IMR-90 (cell line): ENCODE results near the gene MOCS1. TPM values are rescaled to one million over a fixed set of nuclear protein-coding genes. Genes with fewer than 3 reads are reported as not detected.

Source experiments
- ATAC-seq: fragments of 200-7000 bp; cut with Tn5 transposase; 2 replicates; pipeline ENCODE4 v1.9.1; 2020; ENCODE audit warnings: low read depth, mild to moderate bottlenecking, moderate library complexity
- BruUV-seq: library from RNA; stranded (reverse); fragments of 400-500 nt; replicated peaks from 2 replicates; lab custom pipeline; 2021; lab: Mats Ljungman, UMichigan
- CTCF ChIA-PET: fragments of 300-600 bp; formaldehyde crosslinking; extraction: SDS; loops from one replicate; lab custom pipeline; 2021; ENCODE audit warnings: antibody characterized with exemption; lab: Yijun Ruan, JAX
- POLR2A ChIA-PET: fragments of 300-600 bp; sonication (Branson Sonifier 250); formaldehyde crosslinking; loops from one replicate; lab custom pipeline; 2022; ENCODE audit warnings: antibody characterized with exemption; ENCODE audit not compliant: unreplicated experiment; lab: Charles Lee
- DNase-seq: peaks from one replicate; pipeline ENCODE4 v3.0.0; 2013
- H2AFZ ChIP-seq: replicated peaks from 2 replicates; pipeline ENCODE3; 2013; ENCODE audit warnings: low read length, mild to moderate bottlenecking; ENCODE audit not compliant: poor library complexity
- H2AK5ac ChIP-seq: 2 replicates; pipeline ENCODE4 v1.6.1; 2013; ENCODE audit warnings: low read depth, low read length, inconsistent platforms
- H2AK9ac ChIP-seq: replicated peaks from 2 replicates; pipeline ENCODE3; 2013; ENCODE audit warnings: mild to moderate bottlenecking, low read depth, low read length, moderate library complexity; ENCODE audit not compliant: poor library complexity
- H2BK120ac ChIP-seq: 2 replicates; pipeline ENCODE4 v1.6.1; 2013; ENCODE audit warnings: low read depth, low read length, inconsistent platforms
- H2BK15ac ChIP-seq: 3 replicates; pipeline ENCODE4 v1.6.1; 2013; ENCODE audit warnings: low read depth, low read length, inconsistent platforms
- H2BK20ac ChIP-seq: 2 replicates; pipeline ENCODE4 v1.6.1; 2013; ENCODE audit warnings: low read depth, mild to moderate bottlenecking, inconsistent platforms, low read length, moderate library complexity
- H2BK5ac ChIP-seq: 2 replicates; pipeline ENCODE4 v1.6.1; 2013; ENCODE audit warnings: mild to moderate bottlenecking, low read depth, low read length, inconsistent platforms; ENCODE audit not compliant: poor library complexity, severe bottlenecking
- H3K14ac ChIP-seq: replicated peaks from 2 replicates; pipeline ENCODE4 v1.6.1; 2013; ENCODE audit warnings: low read depth, low read length, inconsistent platforms
- H3K18ac ChIP-seq: 2 replicates; pipeline ENCODE4 v1.6.1; 2013; ENCODE audit warnings: low read depth, low read length, control low read depth
- H3K23ac ChIP-seq: 2 replicates; pipeline ENCODE4 v1.6.1; 2013; ENCODE audit warnings: low read depth, low read length, inconsistent platforms
- H3K27ac ChIP-seq: 2 replicates; pipeline ENCODE4 v1.5.1; 2013; ENCODE audit warnings: mild to moderate bottlenecking, control low read depth, low read length; ENCODE audit not compliant: insufficient read depth
- H3K27me3 ChIP-seq: 2 replicates; pipeline ENCODE4 v1.6.1; 2013; ENCODE audit warnings: low read length; ENCODE audit not compliant: control insufficient read depth, insufficient read depth
- H3K36me3 ChIP-seq: 2 replicates; pipeline ENCODE4 v1.6.1; 2013; ENCODE audit warnings: low read length, mixed read lengths; ENCODE audit not compliant: control insufficient read depth, insufficient read depth
- H3K4ac ChIP-seq: 2 replicates; pipeline ENCODE4 v1.6.1; 2013; ENCODE audit warnings: low read depth, low read length, inconsistent platforms
- H3K4me1 ChIP-seq: 2 replicates; pipeline ENCODE4 v1.6.1; 2013; ENCODE audit warnings: low read length, mixed read lengths; ENCODE audit not compliant: control insufficient read depth, insufficient read depth
- H3K4me2 ChIP-seq: 2 replicates; pipeline ENCODE4 v1.6.1; 2013; ENCODE audit warnings: low read depth, mild to moderate bottlenecking, control low read depth, low read length, moderate library complexity
- H3K4me3 ChIP-seq: 2 replicates; pipeline ENCODE4 v1.5.1; 2013; ENCODE audit warnings: low read depth, mild to moderate bottlenecking, control low read depth, low read length, moderate library complexity; ENCODE audit not compliant: insufficient read depth
- H3K56ac ChIP-seq: 2 replicates; pipeline ENCODE4 v1.6.1; 2013; ENCODE audit warnings: low read length, inconsistent platforms; ENCODE audit not compliant: insufficient read depth; ENCODE audit errors: extremely low read depth
- H3K79me1 ChIP-seq, 2 experiments: 2 replicates each; pipeline ENCODE4 v1.6.1; 2013; ENCODE audit warnings: low read length in 2 of 2, inconsistent platforms in 1 of 2, low read depth in 1 of 2
- H3K9ac ChIP-seq: 2 replicates; pipeline ENCODE4 v1.6.1; 2013; ENCODE audit warnings: low read depth, low read length, control low read depth
- H3K9me1 ChIP-seq: 2 replicates; pipeline ENCODE4 v1.6.1; 2013; ENCODE audit warnings: low read length, inconsistent platforms; ENCODE audit not compliant: insufficient read depth
- H3K9me3 ChIP-seq: 2 replicates; pipeline ENCODE4 v1.6.1; 2013; ENCODE audit warnings: low read length; ENCODE audit not compliant: control insufficient read depth, insufficient read depth
- H4K20me1 ChIP-seq: 2 replicates; pipeline ENCODE4 v1.6.1; 2013; ENCODE audit warnings: low read length, inconsistent platforms; ENCODE audit not compliant: insufficient read depth
- H4K5ac ChIP-seq: 2 replicates; pipeline ENCODE4 v1.6.1; 2013; ENCODE audit warnings: mild to moderate bottlenecking, low read depth, low read length, control low read depth
- H4K8ac ChIP-seq, 2 experiments: 2 replicates each; pipeline ENCODE4 v1.6.1; 2013; ENCODE audit warnings: low read depth in 2 of 2, low read length in 2 of 2, control low read depth in 1 of 2, inconsistent platforms in 1 of 2
- H4K91ac ChIP-seq: 2 replicates; pipeline ENCODE4 v1.6.1; 2013; ENCODE audit warnings: low read depth, low read length, inconsistent platforms; ENCODE audit not compliant: insufficient read depth
- BHLHE40 ChIP-seq: fragments of 150-350 bp; IDR thresholded peaks from 2 replicates; pipeline ENCODE4 v1.6.1; 2016; ENCODE audit warnings: mild to moderate bottlenecking, low read depth, low read length
- CEBPB ChIP-seq: IDR thresholded peaks from 2 replicates; pipeline ENCODE4 v1.6.1; 2012; ENCODE audit warnings: low read depth, low read length, improper control_type of control experiment
- CHD1 ChIP-seq: IDR thresholded peaks from 2 replicates; pipeline ENCODE4 v1.6.1; 2012; ENCODE audit warnings: low read depth, low read length, improper control_type of control experiment
- CTCF ChIP-seq: conservative IDR thresholded peaks from 2 replicates; pipeline ENCODE4 v1.5.1; 2012; ENCODE audit warnings: mild to moderate bottlenecking, low read depth, low read length, improper control_type of control experiment
- MAFK ChIP-seq: IDR thresholded peaks from 2 replicates; pipeline ENCODE4 v1.6.1; 2012; ENCODE audit warnings: low read depth, low read length, improper control_type of control experiment
- MAZ ChIP-seq: IDR thresholded peaks from 2 replicates; pipeline ENCODE4 v1.6.1; 2012; ENCODE audit warnings: low read depth, mild to moderate bottlenecking, low read length, improper control_type of control experiment, moderate library complexity, borderline replicate concordance
- MXI1 ChIP-seq: IDR thresholded peaks from 2 replicates; pipeline ENCODE4 v1.6.1; 2012; ENCODE audit warnings: low read depth, mild to moderate bottlenecking, low read length, moderate library complexity, borderline replicate concordance
- NFE2L2 ChIP-seq: fragments of 150-350 bp; IDR thresholded peaks from 2 replicates; pipeline ENCODE4 v1.6.1; 2016; ENCODE audit warnings: low read depth, mild to moderate bottlenecking, low read length
- POLR2A ChIP-seq: IDR thresholded peaks from 2 replicates; pipeline ENCODE4 v1.6.1; 2012; ENCODE audit warnings: mild to moderate bottlenecking, low read depth, low read length
- RAD21 ChIP-seq: IDR thresholded peaks from 2 replicates; pipeline ENCODE4 v1.6.1; 2012; ENCODE audit warnings: low read length, improper control_type of control experiment
- RCOR1 ChIP-seq: IDR thresholded peaks from 2 replicates; pipeline ENCODE4 v1.6.1; 2012; ENCODE audit warnings: mild to moderate bottlenecking, low read length, improper control_type of control experiment; ENCODE audit not compliant: insufficient replicate concordance
- RFX5 ChIP-seq: IDR thresholded peaks from 2 replicates; pipeline ENCODE4 v1.8.0; 2012; ENCODE audit warnings: low read depth, mild to moderate bottlenecking, low read length, moderate library complexity
- SMC3 ChIP-seq: fragments of 150-350 bp; IDR thresholded peaks from 2 replicates; pipeline ENCODE4 v1.6.1; 2016; ENCODE audit warnings: low read depth, mild to moderate bottlenecking, antibody characterized with exemption, low read length, moderate library complexity
- USF2 ChIP-seq: fragments of 150-350 bp; IDR thresholded peaks from 2 replicates; pipeline ENCODE4 v1.6.1; 2017; ENCODE audit warnings: mild to moderate bottlenecking, antibody characterized with exemption, low read length, low read depth
- WGBS, 2 experiments: methylation state at CpG; one replicate each; pipeline versions ENCODE4 v1.1.5 to v1.1.7; 2013; ENCODE audit warnings: missing lambda C conversion rate in 2 of 2; ENCODE audit not compliant: insufficient read length in 1 of 2; ENCODE audit errors: extremely low coverage in 2 of 2; 5-methylcytosine and 5-hydroxymethylcytosine counted together
- dilution Hi-C: fragments of 300-500 bp; cut with HindIII; formaldehyde crosslinking; loops from one replicate; pipeline ENCODE4 v1.14.3; 2018; ENCODE audit warnings: low sequenced_read_pairs; ENCODE audit not compliant: unreplicated experiment
- in situ Hi-C: fragments of 300-500 bp; cut with MboI; formaldehyde crosslinking; loops from 3 replicates; pipeline ENCODE4 v1.14.3; 2019; ENCODE audit warnings: low sequenced_read_pairs, inconsistent platforms, mixed read lengths
- intact Hi-C: fragments of 100-400 bp; cut with micrococcal nuclease; formaldehyde crosslinking; loops from 2 replicates; pipeline ENCODE4 v1.10.0; 2022
- polyA plus RNA-seq, 3 experiments: library from polyadenylated mRNA; depleted of rRNA; stranded (reverse); fragments of >200 nt; gene quantifications; 2 replicates each; pipeline ENCODE4 v1.2.3, GENCODE V29; 2012; ENCODE audit warnings: low replicate concordance in 1 of 3
- total RNA-seq: library from RNA; depleted of rRNA; stranded (reverse); fragments of >200 nt; gene quantifications from 2 replicates; pipeline ENCODE4 v1.2.3, GENCODE V29; 2012

Gene MOCS1
- total and polyA plus RNA-seq, 2 of the 4 experiments (the other 2 are of a cell fraction) = 5.5 to 9.5 TPM

- Histone ChIP-seq H2BK20ac (no peak overlapping the region), H4K91ac (no peak overlapping the region), H2AK9ac (no peak overlapping the region), H2BK5ac (no peak overlapping the region), H4K20me1 (no peaks in the 10 kb centered on the region), H3K27me3 (no peaks in the 10 kb centered on the region), H2BK120ac (no peak overlapping the region), H3K23ac (no peak overlapping the region), H3K18ac (no peak overlapping the region), H3K4me3 (no peak overlapping the region), H4K5ac (no peak overlapping the region), H3K14ac (no peak overlapping the region), H3K56ac (no peak overlapping the region), H2AFZ (no peak overlapping the region), H3K36me3 (peaks cover 16% of the 10 kb centered on the region; the same call in 1 of the 2 replicates), H3K9ac (no peak overlapping the region), H3K4me1 (no peaks in the 10 kb centered on the region), H2BK15ac (no peak overlapping the region), H3K9me1 (no peaks in the 10 kb centered on the region; the same call in none of the 2 replicates), H3K9me3 (no peaks in the 10 kb centered on the region), H3K4ac (no peak overlapping the region), H2AK5ac (no peak overlapping the region), H3K79me1 (no peaks in the 10 kb centered on the region), H3K4me2 (no peak overlapping the region), H4K8ac (no peak overlapping the region), H3K27ac (no peak overlapping the region)
- ChIA-PET POLR2A (no interaction called here), CTCF (interaction anchor here (2.0 kb wide), 1 partner anchor 26 kb away, joined by 18 read pairs; no protein-coding TSS in a partner anchor)
- dilution Hi-C loops (no loop called here), intact Hi-C loops (no loop called here), in situ Hi-C loops (no loop called here)
- BruUV-seq = no TSS peak
- 100% methylated on average over 1 of the region's 6 CpGs; no CpG with 5 or more reads in 1 of the 2 experiments for WGBS, 2 experiments
- TF ChIP-seq USF2 = no peak
- no peak for TF ChIP-seq CHD1
- no peak for TF ChIP-seq RCOR1
- TF ChIP-seq MAFK = no peak
- TF ChIP-seq CEBPB = no peak
- TF ChIP-seq SMC3 = no peak
- no peak for TF ChIP-seq POLR2A
- TF ChIP-seq MAZ = no peak
- TF ChIP-seq CTCF = no peak
- TF ChIP-seq MXI1 = no peak
- TF ChIP-seq RFX5 = no peak
- TF ChIP-seq RAD21 = no peak
- no peak for TF ChIP-seq NFE2L2
- no peak for TF ChIP-seq BHLHE40
- DNase-seq (no peak), ATAC-seq (no peak)
Measured at GRCh38 chr6:39867592-39867991, 66.7 kb downstream of the MOCS1 start.
